GM12801 (cell line): ENCODE data around the gene ZFAND3.

Source experiments
- TF ChIP-seq, protein P1 (sequence below): IDR thresholded peaks from one replicate; pipeline ENCODE4 v1.5.1; 2011; ENCODE audit warnings: control low read depth; ENCODE audit not compliant: insufficient read length; ENCODE audit errors: extremely low read depth

ZFAND3 gene

GRCh38 chr6:38191418-38191817 is 371.9 kb downstream of the ZFAND3 start:
- TF ChIP-seq, protein P1, sequence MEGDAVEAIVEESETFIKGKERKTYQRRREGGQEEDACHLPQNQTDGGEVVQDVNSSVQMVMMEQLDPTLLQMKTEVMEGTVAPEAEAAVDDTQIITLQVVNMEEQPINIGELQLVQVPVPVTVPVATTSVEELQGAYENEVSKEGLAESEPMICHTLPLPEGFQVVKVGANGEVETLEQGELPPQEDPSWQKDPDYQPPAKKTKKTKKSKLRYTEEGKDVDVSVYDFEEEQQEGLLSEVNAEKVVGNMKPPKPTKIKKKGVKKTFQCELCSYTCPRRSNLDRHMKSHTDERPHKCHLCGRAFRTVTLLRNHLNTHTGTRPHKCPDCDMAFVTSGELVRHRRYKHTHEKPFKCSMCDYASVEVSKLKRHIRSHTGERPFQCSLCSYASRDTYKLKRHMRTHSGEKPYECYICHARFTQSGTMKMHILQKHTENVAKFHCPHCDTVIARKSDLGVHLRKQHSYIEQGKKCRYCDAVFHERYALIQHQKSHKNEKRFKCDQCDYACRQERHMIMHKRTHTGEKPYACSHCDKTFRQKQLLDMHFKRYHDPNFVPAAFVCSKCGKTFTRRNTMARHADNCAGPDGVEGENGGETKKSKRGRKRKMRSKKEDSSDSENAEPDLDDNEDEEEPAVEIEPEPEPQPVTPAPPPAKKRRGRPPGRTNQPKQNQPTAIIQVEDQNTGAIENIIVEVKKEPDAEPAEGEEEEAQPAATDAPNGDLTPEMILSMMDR: no peak

GRCh38 chr6:38192011-38192410 is 372.5 kb downstream of the ZFAND3 start:
- TF ChIP-seq, protein P1: no peak

DNA sequence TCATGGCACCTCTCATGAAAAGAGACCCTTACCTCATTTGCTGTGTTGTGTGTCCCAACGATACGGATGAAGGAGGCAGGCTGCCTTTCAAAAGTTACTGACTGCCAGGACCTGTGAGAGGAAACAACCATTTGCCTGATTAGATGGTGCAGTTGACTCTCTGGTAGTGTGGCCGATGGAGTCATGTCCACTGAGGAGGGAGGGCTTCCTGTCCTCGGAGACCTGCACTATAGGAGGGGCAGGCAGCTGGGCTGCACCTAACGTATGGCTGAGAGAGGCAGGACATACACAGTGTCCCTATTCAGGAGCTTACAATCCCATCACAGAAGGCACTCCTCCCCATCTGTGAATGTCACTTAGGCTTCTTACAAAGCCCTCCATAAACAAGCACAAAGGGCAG is 373.0 kb downstream of the ZFAND3 start:
- TF ChIP-seq, protein P1: no peak

DNA sequence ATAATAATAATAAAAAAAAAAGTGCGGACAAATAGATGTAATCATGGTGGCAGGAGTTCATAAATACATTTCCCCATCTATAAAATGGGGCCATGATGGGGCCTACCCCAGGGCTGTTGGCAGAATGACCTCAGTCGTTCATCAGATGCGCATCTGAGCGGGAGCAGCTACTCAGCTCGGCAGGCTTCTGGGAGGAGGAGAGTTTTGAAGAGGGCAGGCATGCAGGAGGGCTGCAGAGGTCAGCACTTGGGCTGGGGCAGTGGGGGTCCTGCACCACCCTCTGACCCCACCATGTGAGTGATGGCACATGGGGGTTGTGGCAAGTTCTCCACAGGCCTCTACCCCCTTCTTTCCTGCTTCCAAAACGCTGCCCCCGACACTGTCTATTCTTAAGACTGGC is 373.5 kb downstream of the ZFAND3 start:
- TF ChIP-seq, protein P1: no peak

- TF ChIP-seq, protein P1: no peak
Measured at GRCh38 chr6:38193481-38194281, 374.2 kb downstream of the ZFAND3 start.

DNA sequence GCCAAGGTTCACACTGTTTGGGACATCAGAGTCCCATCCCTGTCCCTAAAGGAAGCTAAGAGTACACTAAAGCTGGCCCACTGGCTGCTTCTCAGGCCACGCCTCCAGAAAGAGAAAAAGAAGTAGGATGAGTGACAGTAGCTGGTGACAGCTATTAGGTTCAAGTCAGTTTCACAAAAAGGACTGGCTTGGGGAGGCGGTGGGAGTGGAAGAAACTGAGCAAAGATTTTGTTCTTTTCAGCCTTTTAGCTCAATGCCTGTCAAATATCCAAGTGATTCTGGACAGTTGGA is 374.7 kb downstream of the ZFAND3 start:
- TF ChIP-seq, protein P1: no peak

GRCh38 chr6:38194589-38194988 is 375.1 kb downstream of the ZFAND3 start:
- TF ChIP-seq, protein P1: no peak

DNA sequence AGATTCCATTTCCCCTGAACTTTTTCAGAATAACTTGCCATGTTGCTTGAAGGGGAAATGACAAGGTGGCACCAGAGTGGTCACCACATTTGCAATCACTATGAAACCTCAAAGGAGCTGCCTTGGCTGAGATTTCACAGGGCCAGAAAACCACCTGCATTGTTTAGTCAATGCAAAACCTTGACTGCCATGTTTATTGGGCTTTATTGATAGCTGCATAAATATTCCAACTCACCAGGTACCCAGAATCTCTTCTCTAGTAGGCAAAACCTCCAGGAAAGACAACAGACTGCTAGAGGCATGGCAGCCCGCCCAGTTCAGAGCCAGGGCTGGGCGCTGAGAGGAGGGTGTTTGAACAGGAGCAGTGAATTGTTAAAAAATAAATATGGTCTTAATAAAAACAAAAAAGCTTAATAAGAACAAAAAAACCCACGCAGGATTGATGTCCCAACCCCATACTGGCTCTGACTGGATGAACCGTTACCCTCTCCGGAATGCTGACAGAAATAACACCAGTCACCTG is 375.6 kb downstream of the ZFAND3 start:
- TF ChIP-seq, protein P1: no peak
